HepG2 (cell line): ENCODE data around the gene METTL22.

Source experiments
- CBX5 ChIP-seq: sonication (generic); formaldehyde crosslinking; IDR thresholded peaks from 2 replicates; pipeline ENCODE4 v1.4.0; 2020; ENCODE audit warnings: missing genetic modification reagents, borderline replicate concordance
- CTCF ChIP-seq: sonication (generic); formaldehyde crosslinking; IDR thresholded peaks from 2 replicates; pipeline ENCODE4 v1.5.0; 2020; ENCODE audit warnings: mild to moderate bottlenecking, missing genetic modification reagents, moderate library complexity
- E2F1 ChIP-seq: sonication (generic); formaldehyde crosslinking; IDR thresholded peaks from 2 replicates; pipeline ENCODE4 v1.5.0; 2020; ENCODE audit warnings: missing genetic modification reagents
- ETV5 ChIP-seq: IDR thresholded peaks from 2 replicates; pipeline ENCODE4 v1.6.1; 2018; ENCODE audit warnings: missing biosample characterization, missing genetic modification reagents, inconsistent platforms, borderline replicate concordance
- KMT2A ChIP-seq: sonication (generic); formaldehyde crosslinking; IDR thresholded peaks from 2 replicates; pipeline ENCODE4 v1.4.0; 2020; ENCODE audit warnings: missing genetic modification reagents
- NFE2L2 ChIP-seq: fragments of 150-350 bp; IDR thresholded peaks from 2 replicates; pipeline ENCODE4 v1.6.1; 2014; ENCODE audit warnings: low read length
- NFIB ChIP-seq: sonication (generic); formaldehyde crosslinking; IDR thresholded peaks from 2 replicates; pipeline ENCODE4 v1.9.0; 2021; ENCODE audit warnings: missing genetic modification reagents, mild to moderate bottlenecking, borderline replicate concordance
- NPAS2 ChIP-seq: sonication (generic); formaldehyde crosslinking; IDR thresholded peaks from 2 replicates; pipeline ENCODE4 v1.8.0; 2022; ENCODE audit warnings: mild to moderate bottlenecking, missing genetic modification reagents, borderline replicate concordance
- RXRB ChIP-seq: IDR thresholded peaks from 2 replicates; pipeline ENCODE4 v1.6.1; 2016; ENCODE audit warnings: borderline replicate concordance, missing genetic modification reagents, missing compliant biosample characterization
- SAFB2 ChIP-seq: sonication (generic); formaldehyde crosslinking; IDR thresholded peaks from 2 replicates; pipeline ENCODE4 v1.5.1; 2020; ENCODE audit warnings: missing genetic modification reagents, low read depth, mild to moderate bottlenecking, borderline replicate concordance
- SNAPC2 ChIP-seq: sonication (generic); formaldehyde crosslinking; IDR thresholded peaks from 2 replicates; pipeline ENCODE4 v1.8.1; 2022; ENCODE audit warnings: mild to moderate bottlenecking, missing genetic modification reagents
- TCF7 ChIP-seq: sonication (generic); IDR thresholded peaks from 2 replicates; pipeline ENCODE4 v1.6.1; 2016; ENCODE audit warnings: antibody characterized with exemption, low read depth

- TF ChIP-seq RXRB (CRISPR knock-in tag) (no peak), ETV5 (CRISPR knock-in tag) (no peak), SNAPC2 (CRISPR knock-in tag) (no peak), TCF7 (no peak), NPAS2 (CRISPR knock-in tag) (no peak), NFIB (CRISPR knock-in tag) (no peak), SAFB2 (no peak), CBX5 (CRISPR knock-in tag) (no peak), CTCF (CRISPR knock-in tag) (peak; percentile 71), NFE2L2 (no peak), E2F1 (no peak), KMT2A (CRISPR knock-in tag) (no peak)
Measured at GRCh38 chr16:8634991-8635736, 13.7 kb downstream of the METTL22 start.
